Lung (tissue), 12 donors: ENCODE measurements around the gene TMA16. TPM values are rescaled to one million over a fixed set of nuclear protein-coding genes. Genes with fewer than 3 reads are reported as not detected.

Source experiments
- ATAC-seq: fragments of 200-7000 bp; cut with Tn5 transposase; one replicate; pipeline ENCODE4 v1.9.1; 2020; ENCODE audit warnings: moderate number of reproducible peaks; ENCODE audit not compliant: insufficient read depth, low FRiP score
- DNase-seq, 3 donors: peaks; one replicate each; pipeline ENCODE4 v3.0.0-alpha.2; 2013 to 2017
- H3K27ac ChIP-seq, 2 donors: one replicate each; pipeline ENCODE4 v1.5.1; 2013; ENCODE audit warnings: mild to moderate bottlenecking in 2 of 2, moderate library complexity in 2 of 2, control low read depth in 1 of 2, inconsistent platforms in 1 of 2, low read depth in 1 of 2, low read length in 1 of 2
- H3K27me3 ChIP-seq, 3 donors: one replicate each; pipeline ENCODE4 v1.5.1; 2013; ENCODE audit warnings: low read length in 2 of 3; ENCODE audit not compliant: control insufficient read depth in 3 of 3, insufficient read depth in 3 of 3
- H3K36me3 ChIP-seq, 4 donors: one replicate each; pipeline ENCODE4 v1.5.1; 2013; ENCODE audit warnings: low read length in 4 of 4, mild to moderate bottlenecking in 1 of 4, moderate library complexity in 1 of 4; ENCODE audit not compliant: control insufficient read depth in 4 of 4, insufficient read depth in 4 of 4
- H3K4me1 ChIP-seq, 5 donors: one replicate each; pipeline ENCODE4 v1.5.1; 2013; ENCODE audit warnings: low read length in 5 of 5, mild to moderate bottlenecking in 2 of 5, moderate library complexity in 1 of 5; ENCODE audit not compliant: control insufficient read depth in 5 of 5, insufficient read depth in 5 of 5
- H3K4me3 ChIP-seq: one replicate; pipeline ENCODE4 v1.5.1; 2013; ENCODE audit warnings: mild to moderate bottlenecking, control low read depth, moderate library complexity
- H3K9ac ChIP-seq, 2 donors: one replicate each; pipeline ENCODE4 v1.5.1; 2013; ENCODE audit warnings: low read length in 2 of 2, control low read depth in 1 of 2; ENCODE audit not compliant: insufficient read depth in 1 of 2
- H3K9me3 ChIP-seq, 4 donors: one replicate each; pipeline ENCODE4 v1.5.1; 2013; ENCODE audit warnings: low read length in 3 of 4, mild to moderate bottlenecking in 1 of 4, moderate library complexity in 1 of 4; ENCODE audit not compliant: control insufficient read depth in 4 of 4, insufficient read depth in 3 of 4
- CTCF ChIP-seq: IDR thresholded peaks from 2 replicates; pipeline ENCODE4 v1.5.1; 2012; ENCODE audit warnings: mild to moderate bottlenecking; ENCODE audit errors: control extremely low read depth, extremely low read depth
- WGBS, 2 donors: extraction: QIAGEN DNeasy Blood & Tissue Kit; methylation state at CpG; one replicate each; pipeline ENCODE4 v1.1.7; 2013; 5-methylcytosine and 5-hydroxymethylcytosine counted together
- polyA plus RNA-seq, 2 donors: library from polyadenylated mRNA; stranded (reverse); fragments of 200-250 nt; gene quantifications; one replicate each; pipeline ENCODE4 v1.2.1, GENCODE V29; 2013
- total RNA-seq, 2 donors: library from RNA; depleted of rRNA in 1 of 2; stranded (reverse); fragments of >200 nt in 1 of 2; gene quantifications; one replicate each; pipeline ENCODE4 v1.2.1, GENCODE V29; 2014 to 2021
- donor health status: control.
- donor health status: control.
- donor health status: Bipolar disorder and iron deficiency.
- donor health status: healthy.
- donor health status: DM: yes; HTN: yes; CAD: no.

TMA16 gene
- total and polyA plus RNA-seq, 4 donors: 15.7 to 23.8 (median 19.8) TPM

GRCh38 chr4:163493643-163494359 is 689 bp upstream of the TMA16 start:
- Histone ChIP-seq H3K36me3 (no peaks in the 10 kb centered on the region), H3K4me3 (peak overlapping the region; percentile 66), H3K4me1 (peaks cover 0 to 8% (median 0%) of the 10 kb centered on the region in 5 donors), H3K27me3 (no peaks in the 10 kb centered on the region), H3K27ac (peak overlapping the region; percentile 87), H3K9me3 (no peaks in the 10 kb centered on the region), H3K9ac (peak overlapping the region; percentile 67 to 88)
- 33 to 43% methylated on average over 27 to 28 of the region's 28 CpGs for WGBS, 2 donors
- TF ChIP-seq CTCF: no peak
- DNase-seq (peak in 1 of 3 donors; percentile 15), ATAC-seq (no peak)

- Histone ChIP-seq H3K27ac (no peak overlapping the region), H3K4me1 (peaks cover 0 to 8% (median 0%) of the 10 kb centered on the region in 5 donors), H3K36me3 (peaks cover 0 to 2% (median 0%) of the 10 kb centered on the region in 4 donors), H3K4me3 (no peak overlapping the region), H3K9ac (peak overlapping the region in 1 of 2 donors; percentile 36), H3K27me3 (no peaks in the 10 kb centered on the region), H3K9me3 (no peaks in the 10 kb centered on the region)
- WGBS, 2 donors: 7 to 9% methylated on average over 1 of the region's 1 CpG
- ATAC-seq (no peak), DNase-seq (no peak)
- no peak for TF ChIP-seq CTCF
These were observed 1.4 kb downstream of the TMA16 start for GRCh38 chr4:163495900-163496299.

GRCh38 chr4:163500586-163500985 is 6.1 kb downstream of the TMA16 start:
- Histone ChIP-seq H3K27ac (no peak overlapping the region), H3K9ac (no peak overlapping the region), H3K36me3 (peaks cover 0 to 2% (median 0%) of the 10 kb centered on the region in 4 donors), H3K4me3 (no peak overlapping the region), H3K9me3 (no peaks in the 10 kb centered on the region), H3K27me3 (no peaks in the 10 kb centered on the region), H3K4me1 (peaks cover 0 to 7% (median 0%) of the 10 kb centered on the region in 5 donors)
- no peak for TF ChIP-seq CTCF
- no peak for ATAC-seq
- no peak for DNase-seq
- WGBS, 2 donors: 90 to 98% methylated on average over 1 of the region's 1 CpG
